NCI-H748 (cell line): Measurements from ENCODE around the gene DLG4.
A peak's percentile ranks its signal among the peaks of the same experiment; 100 is the strongest.
"Not testable (repeated sequence)": the region's sequence is repeated elsewhere in the genome, so short reads cannot be mapped to it uniquely, and the experiment has no call there.

ENCODE experiments used
- DNase-seq: peaks from one replicate; lab custom pipeline; 2025; ENCODE audit not compliant: unreplicated experiment; lab: John Stamatoyannopoulos, UW

Gene DLG4

GRCh38 chr17:7249830-7250229 is 30.2 kb upstream of the DLG4 start:
- DNase-seq, result no peak

- DNase-seq, result no peak
Observed at GRCh38 chr17:7249214-7249613, 29.6 kb upstream of the DLG4 start.

GRCh38 chr17:7248796-7249195 is 29.2 kb upstream of the DLG4 start:
- no peak for DNase-seq

GRCh38 chr17:7246779-7247178 is 27.1 kb upstream of the DLG4 start:
- DNase-seq, result no peak

- DNase-seq, result not testable (repeated sequence)
Observed at GRCh38 chr17:7243838-7244237, 24.2 kb upstream of the DLG4 start.

GRCh38 chr17:7243453-7243729 is 23.8 kb upstream of the DLG4 start:
- no peak for DNase-seq

GRCh38 chr17:7242717-7243452 is 23.2 kb upstream of the DLG4 start:
- peak; percentile 99 for DNase-seq

- DNase-seq, result peak; percentile 95
Observed at GRCh38 chr17:7241783-7242716, 22.4 kb upstream of the DLG4 start, which contains the start of gene GABARAP. GABARAP (minus strand) TSS chr17:7242449; CDS start chr17:7242330, 119 bp downstream.

GRCh38 chr17:7241090-7241733 is 21.6 kb upstream of the DLG4 start:
- DNase-seq, result peak; percentile 45

GRCh38 chr17:7240375-7240774 is 20.7 kb upstream of the DLG4 start:
- DNase-seq, result no peak

GRCh38 chr17:7239091-7240027 is 19.7 kb upstream of the DLG4 start, which contains the start of gene PHF23:
PHF23 (minus strand) TSS chr17:7239457; CDS start chr17:7239279, 178 bp downstream.
- DNase-seq, result peak; percentile 100

- peak; percentile 56 for DNase-seq
Observed at GRCh38 chr17:7238420-7239090, 18.9 kb upstream of the DLG4 start.

GRCh38 chr17:7237761-7238419 is 18.3 kb upstream of the DLG4 start:
- peak; percentile 81 for DNase-seq

GRCh38 chr17:7237266-7237760 is 17.7 kb upstream of the DLG4 start:
- DNase-seq, result no peak

- DNase-seq, result no peak
Observed at GRCh38 chr17:7236808-7237207, 17.2 kb upstream of the DLG4 start.

- no peak for DNase-seq
Observed at GRCh38 chr17:7235693-7236665, 16.3 kb upstream of the DLG4 start.

- DNase-seq, result peak; percentile 96
Observed at GRCh38 chr17:7234083-7234951, 14.7 kb upstream of the DLG4 start, which contains the start of gene DVL2. DVL2 (minus strand) TSS chr17:7234517; CDS start chr17:7234262, 255 bp downstream.
